GF-D8 (cell line): ENCODE measurements around the gene KLF11.
A peak's percentile ranks its signal among the peaks of the same experiment; 100 is the strongest.

ENCODE experiments used
- DNase-seq: peaks from one replicate; lab custom pipeline; 2025; lab: John Stamatoyannopoulos, UW

KLF11 gene

DNA sequence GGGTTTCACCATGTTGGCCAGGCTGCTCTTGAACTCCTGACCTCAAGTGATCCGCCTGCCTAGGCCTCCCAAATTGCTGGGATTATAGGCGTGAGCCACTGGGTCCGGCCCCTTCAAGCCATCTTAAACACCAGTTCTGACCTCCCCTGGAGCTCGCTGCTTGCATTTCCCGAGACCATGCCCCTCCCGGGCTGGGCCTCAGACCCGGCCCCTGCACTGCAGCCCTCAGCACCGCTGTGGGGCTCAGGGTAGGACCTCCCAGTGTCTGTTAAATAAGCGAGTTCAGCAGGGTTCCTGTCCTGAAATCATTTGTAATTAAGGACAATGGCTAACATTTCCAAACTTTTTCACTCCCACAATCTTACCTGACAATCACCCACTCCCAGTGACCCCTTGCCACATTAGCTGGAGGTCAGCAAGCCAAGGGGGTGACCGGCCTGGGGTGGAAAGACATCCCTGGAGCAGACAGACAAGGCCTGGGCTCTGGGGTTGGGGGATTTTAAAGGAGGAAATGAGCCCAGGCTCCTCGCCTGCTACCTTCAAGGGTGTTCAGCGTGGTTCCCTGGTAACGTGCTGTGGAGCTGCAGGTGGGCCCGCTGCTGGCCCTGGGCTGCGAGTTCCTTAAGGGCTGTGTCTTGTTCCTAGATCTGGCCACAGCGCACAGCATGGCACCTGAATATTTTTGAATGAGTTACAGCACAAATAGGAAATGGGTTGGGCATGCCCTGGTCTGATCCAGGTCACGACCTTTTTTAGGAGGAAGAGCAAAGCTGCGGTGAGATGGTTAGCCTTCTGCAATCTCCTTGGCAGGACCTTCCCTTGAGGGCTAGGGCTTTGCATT is 21.8 kb downstream of the KLF11 start:
- DNase-seq = peak; percentile 41

DNA sequence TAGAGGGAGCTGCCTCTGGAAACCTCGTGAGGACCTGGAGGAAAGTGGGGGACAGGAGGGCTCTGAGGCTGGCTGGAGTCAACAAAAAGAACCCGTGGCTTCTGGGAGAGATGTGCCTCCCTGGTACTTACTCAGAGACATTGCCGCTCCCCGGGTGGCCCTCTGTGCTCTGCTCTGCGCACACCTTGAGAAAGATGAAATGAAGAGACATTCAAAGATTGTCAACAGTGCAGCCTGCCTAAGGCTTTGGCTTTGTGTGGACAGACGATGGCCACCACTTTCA is 22.4 kb downstream of the KLF11 start:
- DNase-seq = no peak

DNA sequence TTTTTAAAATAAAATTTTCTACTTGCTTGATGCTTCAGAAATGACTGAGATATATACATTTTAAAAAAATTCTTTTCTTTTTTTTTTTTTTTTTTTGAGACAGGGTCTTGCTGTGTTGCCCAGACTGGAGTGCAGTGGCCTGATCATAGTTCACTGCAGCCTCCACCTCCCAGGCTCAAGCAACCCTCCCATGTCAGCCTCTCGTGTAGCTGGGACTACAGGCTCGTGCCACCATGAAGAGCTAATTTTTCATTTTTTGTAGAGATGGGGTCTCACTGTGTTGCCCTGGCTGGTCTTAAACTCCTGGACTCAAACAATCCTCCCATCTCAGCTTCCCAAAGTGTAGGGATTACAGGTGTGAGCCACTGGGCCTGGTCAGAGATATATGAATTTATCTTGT is 24.0 kb downstream of the KLF11 start:
- DNase-seq = no peak

DNA sequence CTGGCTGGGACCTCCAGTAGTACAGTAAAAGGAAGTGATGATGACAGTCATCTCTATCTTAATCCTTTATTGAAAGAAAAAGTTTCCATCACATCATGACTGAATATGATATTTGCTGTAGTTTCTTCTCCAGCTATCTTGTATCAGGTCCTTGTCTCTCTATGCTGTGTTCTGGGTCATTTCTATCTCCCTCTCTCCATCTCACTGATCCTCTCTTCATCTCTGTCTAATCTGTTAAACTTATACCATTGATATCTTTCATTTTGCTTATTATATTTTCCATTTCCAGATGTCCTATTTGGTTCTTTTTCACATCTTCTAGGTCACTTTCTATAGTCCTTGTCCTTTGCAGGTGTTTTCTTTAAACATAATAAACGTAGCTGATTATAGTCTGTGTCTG is 24.5 kb downstream of the KLF11 start:
- DNase-seq = no peak

DNA sequence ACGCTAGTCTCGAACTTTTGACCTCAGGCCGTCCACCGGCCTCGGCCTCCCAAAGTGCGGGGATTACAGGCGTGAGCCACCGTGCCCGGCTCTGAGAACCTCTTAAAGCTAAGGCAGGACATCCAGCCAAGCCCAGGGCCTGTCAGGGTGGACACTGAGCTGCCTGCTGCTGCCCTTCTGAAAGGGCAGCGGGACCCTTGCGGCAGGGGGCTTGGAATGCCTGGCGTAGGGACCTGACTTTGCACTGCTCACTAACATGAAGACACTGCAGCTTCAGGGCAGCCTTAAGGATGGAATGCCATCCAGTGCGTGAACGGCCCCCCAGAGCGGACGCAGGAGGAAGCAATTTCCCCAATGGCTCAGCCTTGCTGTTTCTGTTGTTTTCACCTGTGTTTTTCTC is 27.8 kb downstream of the KLF11 start:
- DNase-seq = no peak

DNA sequence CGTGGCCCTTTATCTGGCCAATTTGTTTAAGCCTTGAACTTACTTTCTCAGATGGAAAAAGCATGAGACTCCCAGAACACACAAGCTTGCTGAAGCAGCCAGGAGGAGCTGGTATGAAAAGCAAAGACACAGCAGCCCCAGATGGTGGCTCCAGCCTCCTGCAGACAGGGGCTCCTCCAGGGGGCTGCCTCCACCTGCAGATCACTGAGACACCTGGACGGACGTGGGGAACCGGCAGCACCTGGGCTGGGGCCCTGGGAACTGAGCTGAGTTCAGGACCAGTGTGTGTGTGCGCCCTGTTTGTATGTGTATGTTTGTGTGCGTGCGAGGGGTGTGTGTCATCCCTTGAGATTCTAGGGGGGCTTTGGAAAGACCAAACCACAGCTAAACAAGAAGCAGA is 28.2 kb downstream of the KLF11 start:
- no peak for DNase-seq

DNA sequence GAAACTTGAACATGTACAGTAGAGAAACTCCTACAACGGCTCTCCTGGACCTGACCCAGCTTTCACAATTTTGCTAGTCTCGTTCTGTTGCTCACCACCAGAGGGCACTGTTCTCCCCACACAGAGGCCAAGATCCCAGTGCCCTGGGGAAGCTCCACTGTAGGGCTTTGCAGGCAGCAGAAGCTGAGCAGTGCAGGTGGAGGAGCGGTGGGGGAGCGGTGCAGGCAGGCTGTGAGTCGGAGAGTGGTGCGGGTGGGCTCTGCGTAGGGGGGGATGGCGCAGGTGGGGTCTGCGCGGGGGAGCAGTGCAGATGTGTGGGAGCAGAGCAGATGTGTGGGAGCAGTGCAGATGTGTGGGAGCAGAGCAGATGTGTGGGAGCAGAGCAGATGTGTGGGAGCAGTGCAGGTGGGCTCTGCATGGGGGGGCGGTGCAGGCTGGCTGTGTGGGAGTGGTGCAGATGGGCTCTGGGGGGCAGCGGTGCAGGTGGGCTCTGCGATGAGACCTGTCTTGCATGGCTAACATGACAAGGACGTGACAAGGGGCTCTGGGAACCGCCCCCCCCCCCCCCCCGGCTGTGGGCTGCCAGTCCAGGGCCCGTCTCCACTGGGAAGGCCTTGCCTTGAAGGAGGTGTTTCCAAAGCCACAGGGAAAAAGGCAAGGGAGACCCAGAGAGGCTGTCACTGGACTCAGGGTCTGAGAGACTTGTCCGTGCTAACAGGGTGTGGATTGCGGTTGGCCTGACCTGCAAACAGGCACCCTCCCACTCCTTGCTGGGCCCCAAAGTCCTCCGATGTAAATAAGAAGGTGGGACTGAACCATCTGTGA is 29.5 kb downstream of the KLF11 start:
- DNase-seq = peak; percentile 32

DNA sequence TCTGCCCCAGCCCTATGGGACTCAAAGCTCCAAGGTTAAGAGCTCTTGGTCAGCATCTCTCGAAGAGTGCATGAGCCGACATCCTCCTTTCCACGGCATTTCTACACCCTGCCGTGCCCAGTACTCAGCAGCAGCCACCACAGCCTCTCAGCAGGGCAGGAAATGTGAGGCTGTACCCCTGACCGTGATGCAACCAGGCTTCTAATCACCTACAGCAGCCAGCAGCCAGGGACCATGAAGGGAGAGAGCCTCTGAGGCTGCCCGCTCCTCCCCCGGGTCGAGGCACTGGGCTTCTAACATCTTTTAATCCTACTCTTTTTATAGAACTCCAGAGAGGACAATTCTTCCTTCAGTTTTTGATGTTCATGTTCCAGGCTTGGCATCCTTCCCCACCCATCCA is 30.4 kb downstream of the KLF11 start:
- DNase-seq = no peak

DNA sequence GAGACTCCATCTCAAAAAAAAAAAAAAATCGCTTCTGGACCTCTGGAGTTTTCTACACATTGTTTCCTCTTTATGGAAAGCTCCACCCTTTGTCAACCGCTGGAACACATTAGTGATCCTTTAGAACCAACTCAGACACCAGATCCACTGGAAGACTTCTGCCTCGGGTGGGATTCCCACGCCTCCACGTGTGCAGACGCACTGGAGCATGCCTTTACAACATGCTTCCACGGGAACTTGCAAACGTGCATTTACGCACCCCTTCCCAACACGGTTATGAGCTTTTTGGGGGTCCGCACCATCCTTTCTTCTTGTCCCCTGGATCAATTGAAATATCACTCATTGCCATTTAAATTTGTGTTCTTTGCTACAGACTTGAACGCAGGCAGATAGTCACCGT is 31.8 kb downstream of the KLF11 start:
- no peak for DNase-seq

DNA sequence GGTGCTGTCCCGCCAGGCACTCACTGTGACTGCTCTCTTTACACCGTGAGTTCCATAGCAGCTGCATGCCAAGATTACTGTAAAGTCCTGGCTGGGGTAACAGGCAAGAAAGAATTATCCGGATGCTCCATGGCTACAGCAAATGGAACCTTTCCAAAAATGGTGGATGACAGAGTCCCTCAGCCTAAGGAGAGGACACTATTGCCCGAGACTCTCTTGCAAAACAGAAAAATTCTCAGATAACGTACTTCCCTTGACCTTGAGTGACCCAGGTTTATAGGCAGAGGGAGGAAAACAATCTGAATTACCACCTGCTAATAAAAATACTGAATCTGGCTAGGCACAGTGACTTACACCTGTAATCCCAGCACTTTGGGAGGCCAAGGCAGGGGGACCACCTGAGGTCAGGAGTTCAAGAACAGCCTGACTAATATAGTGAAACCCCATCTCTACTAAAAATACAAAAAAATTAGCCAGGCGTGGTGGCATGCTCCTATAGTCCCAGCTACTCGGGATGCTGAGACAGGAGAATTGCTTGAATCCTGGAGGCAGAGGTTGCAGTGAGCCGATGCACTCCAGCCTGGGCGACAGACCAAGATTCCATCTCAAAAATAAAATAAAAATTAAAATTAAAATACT is 32.3 kb downstream of the KLF11 start:
- no peak for DNase-seq

DNA sequence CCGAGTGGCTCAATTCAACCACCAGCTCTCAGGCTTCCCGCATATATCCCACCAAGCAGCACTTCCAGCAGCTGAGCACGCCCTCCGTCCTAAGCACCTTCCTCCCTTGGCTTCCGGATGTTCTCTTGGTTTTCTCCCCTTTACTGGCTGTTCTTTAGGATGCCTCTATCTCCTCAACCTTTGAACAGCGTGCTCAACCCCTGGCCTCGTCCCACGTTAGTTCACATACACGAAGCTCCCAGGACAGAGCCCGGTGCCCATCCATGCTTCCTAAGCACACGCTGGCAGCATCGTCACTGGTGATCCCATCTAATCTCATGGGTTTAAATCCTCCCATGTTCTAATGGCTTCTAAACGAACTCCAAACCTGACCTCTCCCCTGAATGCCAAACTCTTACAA is 33.2 kb downstream of the KLF11 start:
- DNase-seq = no peak

DNA sequence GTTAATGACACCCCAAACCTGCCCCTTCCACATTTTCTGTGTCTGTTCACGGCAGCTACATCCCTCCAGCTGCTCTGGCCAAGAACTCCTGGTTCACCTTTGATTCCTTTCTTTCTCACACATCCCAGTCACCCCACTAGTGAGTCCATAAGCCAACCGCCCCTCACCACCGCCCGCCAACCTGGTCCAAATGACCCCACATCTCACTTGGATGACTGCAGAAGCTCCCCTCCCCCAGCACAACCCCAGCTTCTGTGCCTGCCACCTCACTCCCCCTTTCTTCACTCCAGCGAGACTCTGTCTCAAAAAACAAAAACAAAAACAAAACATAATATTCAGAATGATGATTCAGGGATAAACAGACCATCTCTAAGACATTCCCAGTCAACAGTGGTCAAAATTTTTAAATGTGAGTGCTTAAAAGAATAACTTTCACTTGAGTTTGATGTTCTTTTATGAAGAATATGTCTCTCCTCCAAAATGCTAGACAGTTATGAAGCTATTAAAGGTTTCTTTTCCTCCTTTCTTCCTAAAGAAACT is 33.7 kb downstream of the KLF11 start:
- DNase-seq = no peak

DNA sequence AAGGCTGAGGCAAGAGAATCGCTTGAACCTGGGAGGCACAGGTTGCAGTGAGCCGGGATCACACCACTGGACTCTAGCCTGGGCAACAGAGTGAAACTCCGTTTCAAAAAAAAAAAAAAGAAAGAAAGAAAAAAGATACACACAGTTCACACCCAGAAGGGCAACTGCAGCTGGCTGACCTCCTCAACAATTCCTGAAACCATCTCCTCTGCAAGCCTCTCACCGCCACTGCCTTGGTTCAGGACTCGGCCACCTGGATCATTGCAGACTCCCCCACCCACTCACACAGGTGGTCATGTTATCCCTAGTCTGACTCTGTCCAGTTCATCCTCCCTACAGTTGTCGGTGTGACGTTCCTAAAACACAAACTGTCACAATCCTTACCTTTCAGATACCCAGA is 34.7 kb downstream of the KLF11 start:
- DNase-seq = no peak

DNA sequence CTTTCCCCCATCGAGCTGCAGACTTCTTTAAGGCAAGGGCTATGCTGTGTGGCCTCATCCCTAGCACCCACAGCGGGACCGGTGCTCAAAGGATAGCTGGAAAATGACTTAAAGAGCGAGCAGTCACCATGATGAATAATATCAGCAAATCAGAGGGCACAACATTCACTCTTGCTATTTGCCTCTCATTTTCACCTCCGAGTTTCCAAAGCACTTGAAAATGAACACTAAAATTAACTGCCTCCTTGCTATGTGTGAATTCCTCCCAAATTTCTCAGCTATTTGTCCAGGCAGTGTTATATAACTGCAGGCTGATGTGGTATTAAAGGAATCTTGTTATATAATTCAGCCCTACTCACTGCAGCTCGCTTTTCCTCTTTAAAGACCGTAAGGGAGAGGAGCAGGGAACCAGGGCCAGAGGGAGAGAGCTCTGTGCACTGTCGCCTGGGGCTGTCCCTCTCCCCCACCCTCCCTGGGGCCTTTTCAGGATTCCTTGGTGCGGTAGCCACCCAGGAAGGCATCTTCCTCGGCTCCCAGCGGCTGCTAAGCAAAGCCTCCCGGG is 35.4 kb downstream of the KLF11 start:
- DNase-seq = no peak

DNA sequence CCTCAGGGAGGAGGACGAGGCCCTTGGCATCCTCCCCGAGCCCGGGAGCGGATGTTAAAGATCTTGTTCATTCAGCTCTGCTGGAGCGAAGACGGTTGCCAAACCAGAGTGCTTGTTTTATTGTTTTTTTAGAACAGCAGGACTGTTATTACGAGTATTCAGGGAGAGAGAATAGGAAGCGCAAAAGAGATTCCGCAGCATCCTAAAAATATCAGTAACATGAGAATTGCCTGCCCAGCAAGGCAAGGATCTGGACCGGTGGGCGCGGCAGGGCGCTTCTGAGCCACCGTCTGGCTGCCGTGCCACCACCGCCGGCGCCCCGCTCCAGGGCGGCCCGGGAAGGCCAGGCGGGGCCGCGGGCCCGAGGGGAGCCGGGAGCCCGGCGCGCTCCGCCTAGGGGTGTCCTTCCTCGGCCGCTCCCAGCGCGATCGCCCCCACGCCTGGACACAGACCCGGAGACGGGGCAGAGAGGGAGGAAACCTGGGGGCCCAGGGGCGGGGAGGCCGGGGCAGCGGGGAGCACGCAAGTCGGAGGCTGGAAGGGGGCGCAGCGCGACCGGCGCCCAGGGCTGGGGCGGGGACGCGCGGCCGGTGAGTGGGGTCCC is 36.0 kb downstream of the KLF11 start:
- no peak for DNase-seq

DNA sequence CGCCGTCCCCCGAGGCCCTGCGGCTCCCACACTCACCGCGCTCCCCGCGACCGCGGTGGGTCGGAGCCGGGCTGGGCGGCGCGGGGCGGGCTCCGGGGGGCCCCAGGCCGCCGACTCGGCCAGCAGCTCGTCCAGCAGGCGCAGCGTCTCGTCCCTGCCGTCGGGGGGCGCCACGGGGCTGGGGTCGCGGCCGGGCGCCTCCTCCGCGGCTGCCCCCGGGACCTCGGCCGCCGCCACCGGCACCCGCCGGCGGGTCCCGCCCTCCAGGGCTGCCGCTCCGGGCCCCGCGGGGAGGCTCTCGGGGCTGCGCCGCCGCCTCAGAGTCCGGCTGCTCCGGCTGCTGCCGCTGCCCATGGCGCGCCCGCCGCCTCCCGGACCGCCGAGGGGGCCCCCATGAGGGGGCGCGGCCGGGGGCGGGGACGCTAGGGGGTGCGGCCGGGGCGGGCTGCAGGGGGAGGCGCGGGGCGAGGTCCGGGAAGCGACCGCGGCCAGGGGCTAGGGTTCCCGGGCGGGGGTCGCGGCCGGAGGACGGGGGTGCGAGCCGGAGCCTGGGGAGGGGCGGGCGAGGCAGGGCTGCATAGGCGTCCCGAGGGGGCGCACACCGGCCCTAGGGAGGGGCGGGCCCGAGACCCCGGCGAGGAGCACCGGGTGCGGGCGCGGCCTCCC is 36.7 kb downstream of the KLF11 start, which contains the start of gene CYS1:
CYS1 (minus strand) TSS at position 542 of the 666 bp plus-strand sequence; CDS start at position 354, 188 bp downstream.
- DNase-seq = no peak

DNA sequence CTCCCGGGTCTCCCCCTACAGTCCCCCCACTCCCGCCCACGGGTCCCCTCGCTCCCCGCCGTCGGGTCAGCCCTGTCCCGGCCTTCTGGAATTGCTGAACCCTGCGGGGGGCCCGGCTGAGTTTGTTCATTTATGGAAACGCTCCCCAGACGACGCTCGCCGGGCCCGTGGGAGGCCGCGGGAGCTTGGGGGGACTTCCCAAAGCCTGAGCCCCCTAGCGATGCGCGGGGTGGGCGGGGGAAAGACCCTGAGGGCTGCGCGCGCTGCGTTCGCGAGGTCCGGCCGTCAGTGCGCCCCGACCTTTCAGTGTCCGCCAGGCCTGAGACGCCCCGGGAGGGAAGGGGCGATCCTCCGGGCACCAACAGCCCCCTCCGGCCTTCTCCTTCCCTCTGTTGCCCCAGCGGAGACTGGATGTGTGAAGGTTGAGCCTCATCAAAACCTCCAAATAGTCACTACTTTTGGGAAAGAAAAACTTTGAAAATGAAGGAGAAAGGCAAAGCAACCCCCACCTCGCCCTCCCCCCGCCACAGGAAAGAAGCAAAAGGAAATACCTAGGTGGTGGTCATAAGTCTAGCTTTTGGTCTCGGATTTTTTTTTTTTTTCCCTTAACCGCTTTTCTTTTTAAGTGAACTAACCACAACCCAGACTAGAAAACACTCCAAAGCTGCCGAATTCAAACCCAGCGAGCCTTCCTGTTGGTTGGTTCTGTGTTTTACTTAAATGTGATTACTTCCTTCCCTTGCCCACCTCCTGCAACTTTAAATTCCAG is 37.4 kb downstream of the KLF11 start:
- DNase-seq = no peak

DNA sequence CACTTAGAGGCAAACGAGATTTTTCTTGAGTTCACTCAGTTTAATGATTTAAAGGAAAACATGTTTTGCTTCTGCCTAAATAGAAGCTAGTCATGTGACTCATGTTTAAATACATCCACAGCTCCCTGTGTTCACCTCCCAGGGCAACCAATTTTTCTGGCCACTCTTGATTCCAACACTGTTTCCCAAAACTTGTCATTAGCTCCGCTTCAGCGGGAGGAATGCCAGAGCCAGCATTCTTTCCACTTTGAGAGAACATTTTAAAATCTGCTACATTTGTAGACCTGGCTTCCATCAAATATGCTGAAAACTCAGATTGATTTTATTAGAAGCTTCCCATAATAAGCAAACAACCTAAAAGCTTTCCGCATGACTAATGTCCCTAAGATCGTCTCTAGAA is 39.7 kb downstream of the KLF11 start:
- DNase-seq = no peak

DNA sequence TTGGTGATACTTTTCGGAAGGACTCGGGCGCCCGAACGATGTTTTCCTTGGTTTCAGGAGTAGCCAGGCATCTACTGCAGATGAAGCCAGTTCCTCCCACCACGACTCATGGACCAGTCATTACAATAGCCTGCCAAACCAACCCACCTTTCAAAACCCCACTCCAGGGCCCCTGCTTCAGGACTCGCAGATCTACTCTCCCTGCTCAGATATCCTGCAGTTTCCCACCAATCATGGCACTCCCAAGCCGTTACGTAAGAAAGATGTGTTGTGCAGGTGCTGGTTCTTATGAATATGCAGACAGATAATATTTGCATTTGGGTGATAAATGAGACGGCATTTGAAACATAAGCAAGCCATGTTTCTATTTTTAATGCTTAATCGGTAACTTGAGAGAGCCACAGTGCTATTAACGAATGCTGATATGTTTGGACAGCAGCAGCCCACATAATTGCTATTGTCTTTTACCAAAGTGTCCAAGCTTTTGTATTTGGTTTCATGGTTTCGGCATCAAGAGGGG is 40.4 kb downstream of the KLF11 start:
- DNase-seq = no peak

DNA sequence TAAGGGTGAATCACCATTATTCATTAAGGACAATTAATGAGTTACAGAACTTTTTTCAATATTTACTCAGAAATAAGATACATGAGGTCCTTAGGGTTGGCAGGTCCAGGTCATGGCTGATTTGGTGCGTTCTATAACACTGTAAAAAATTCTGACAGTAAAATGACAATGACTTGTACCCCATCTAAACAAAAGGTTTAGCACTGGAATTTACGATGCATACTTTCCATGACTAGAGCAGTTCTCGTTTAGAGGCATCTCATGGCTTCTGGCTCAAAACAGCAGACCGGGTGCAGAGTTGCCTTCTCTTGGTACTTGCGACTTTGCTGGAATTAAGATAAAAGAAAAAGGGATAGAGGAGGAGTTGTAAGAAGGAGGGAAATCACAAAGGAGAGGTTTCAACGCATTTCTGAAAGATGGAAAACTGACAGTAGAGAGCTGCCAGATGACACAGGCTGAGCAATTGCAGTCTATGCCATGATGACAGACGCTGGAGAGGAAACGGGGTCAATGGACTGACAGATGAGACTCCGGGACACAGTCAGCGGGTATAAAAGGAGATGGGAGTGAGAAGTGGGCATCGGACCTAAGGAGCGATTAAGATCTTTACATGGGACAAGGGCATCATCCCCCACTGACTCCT is 41.0 kb downstream of the KLF11 start:
- DNase-seq = no peak
